A549 (cell line): ENCODE data around the gene BNC2. TPM values are rescaled to one million over a fixed set of nuclear protein-coding genes. Genes with fewer than 3 reads are reported as not detected.

Experiments
- ATAC-seq, 2 experiments: fragments of 200-7000 bp in 1 of 2; fragments of >200 bp in 1 of 2; cut with Nextera tagmentation in 1 of 2; cut with Tn5 transposase in 1 of 2; 3 replicates each; pipeline versions ENCODE4 v1.8.0 to v1.9.1; 2018 to 2020; ENCODE audit warnings: mild to moderate bottlenecking in 1 of 2, moderate library complexity in 1 of 2
- CTCF ChIA-PET: fragments of 300-600 bp; sonication (Branson Sonifier 250); formaldehyde crosslinking; extraction: SDS; loops from one replicate; lab custom pipeline; 2021; ENCODE audit warnings: antibody characterized with exemption, inconsistent platforms; lab: Yijun Ruan, JAX
- POLR2A ChIA-PET: fragments of 350-600 bp; formaldehyde crosslinking; extraction: SDS; loops from one replicate; lab custom pipeline; 2021; ENCODE audit warnings: antibody characterized with exemption, inconsistent platforms; lab: Yijun Ruan, JAX
- DNase-seq, 2 experiments: peaks; one replicate each; pipeline versions ENCODE4 v3.0.0 to v3.0.0-alpha.2; 2011 to 2016; ENCODE audit warnings: low read depth in 1 of 2, low spot score in 1 of 2
- FAIRE-seq: peaks from 2 replicates; lab custom pipeline; 2011; peaks lifted over from hg19 to GRCh38; lab: Jason Lieb, UNC
- H3K27ac ChIP-seq, 2 experiments: fragments of >200 bp; sonication (Bioruptor Twin); formaldehyde crosslinking; 3 replicates each; pipeline ENCODE4 v1.5.1; 2016 to 2017
- H3K4me1 ChIP-seq: fragments of >200 bp; sonication (Bioruptor Twin); formaldehyde crosslinking; 3 replicates; pipeline ENCODE4 v1.6.1; 2016
- H3K4me2 ChIP-seq: fragments of >200 bp; sonication (Bioruptor Twin); formaldehyde crosslinking; 3 replicates; pipeline ENCODE4 v1.6.1; 2016
- H3K4me3 ChIP-seq: fragments of >200 bp; sonication (Bioruptor Twin); formaldehyde crosslinking; 3 replicates; pipeline ENCODE4 v1.5.1; 2016
- H3K9me3 ChIP-seq: fragments of >200 bp; sonication (Bioruptor Twin); formaldehyde crosslinking; 3 replicates; pipeline ENCODE4 v1.6.1; 2016
- ATOH8 ChIP-seq: fragments of 250-450 bp; sonication (Bioruptor Pico); IDR thresholded peaks from 2 replicates; pipeline ENCODE4 v1.5.0; 2020; ENCODE audit warnings: low read depth, mild to moderate bottlenecking, moderate library complexity
- BCL3 ChIP-seq: fragments of >200 bp; sonication (Bioruptor Twin); formaldehyde crosslinking; IDR thresholded peaks from 3 replicates; pipeline ENCODE4 v1.6.1; 2016
- BHLHE40 ChIP-seq: IDR thresholded peaks from 2 replicates; pipeline ENCODE4 v1.6.1; 2012; ENCODE audit warnings: low read depth, low read length, inconsistent platforms
- CEBPB ChIP-seq, 2 experiments: fragments of >200 bp in 1 of 2; sonication (Bioruptor Twin) in 1 of 2; formaldehyde crosslinking in 1 of 2; IDR thresholded peaks; 2 replicates each; pipeline ENCODE4 v1.6.1; 2012 to 2016
- CTCF ChIP-seq: fragments of >200 bp; sonication (Bioruptor Twin); formaldehyde crosslinking; IDR thresholded peaks from 3 replicates; pipeline ENCODE4 v1.5.1; 2016
- EHMT2 ChIP-seq: fragments of 200-600 bp; sonication (generic); IDR thresholded peaks from 2 replicates; pipeline ENCODE4 v1.6.1; 2016; ENCODE audit warnings: antibody characterized with exemption, low read depth, mild to moderate bottlenecking, moderate library complexity
- ELK1 ChIP-seq: fragments of 150-350 bp; IDR thresholded peaks from 2 replicates; pipeline ENCODE4 v1.6.1; 2014; ENCODE audit warnings: low read depth, mild to moderate bottlenecking, low read length
- FOSL2 ChIP-seq, 2 experiments: fragments of 450-650 bp in 1 of 2; fragments of >200 bp in 1 of 2; sonication (Bioruptor Twin) in 1 of 2; formaldehyde crosslinking; IDR thresholded peaks; 2 replicates each; pipeline versions ENCODE4 v1.5.0 to v1.6.1; 2016 to 2020; ENCODE audit warnings: mild to moderate bottlenecking in 1 of 2, moderate library complexity in 1 of 2
- FOXS1 ChIP-seq: fragments of 250-450 bp; sonication (Bioruptor Pico); IDR thresholded peaks from 2 replicates; pipeline ENCODE4 v1.5.0; 2020; ENCODE audit warnings: mild to moderate bottlenecking, moderate library complexity
- HES2 ChIP-seq: fragments of >200 bp; sonication (Bioruptor Twin); formaldehyde crosslinking; IDR thresholded peaks from 2 replicates; pipeline ENCODE4 v1.6.1; 2016
- HOXA7 ChIP-seq: fragments of 250-450 bp; sonication (Bioruptor Pico); IDR thresholded peaks from 2 replicates; pipeline ENCODE4 v1.5.0; 2020; ENCODE audit warnings: mild to moderate bottlenecking, moderate library complexity
- KDM5A ChIP-seq: fragments of 200-600 bp; sonication (generic); IDR thresholded peaks from 2 replicates; pipeline ENCODE4 v1.6.1; 2016; ENCODE audit warnings: antibody characterized with exemption, mild to moderate bottlenecking
- MAX ChIP-seq: IDR thresholded peaks from 2 replicates; pipeline ENCODE4 v1.6.1; 2012
- NPAS2 ChIP-seq: fragments of 250-450 bp; sonication (Bioruptor Pico); IDR thresholded peaks from 2 replicates; pipeline ENCODE4 v1.8.0; 2022; ENCODE audit warnings: mild to moderate bottlenecking, moderate library complexity, borderline replicate concordance
- PBX3 ChIP-seq: IDR thresholded peaks from 2 replicates; pipeline ENCODE4 v1.6.1; 2012
- POLR2A ChIP-seq: IDR thresholded peaks from 2 replicates; pipeline ENCODE4 v1.6.1; 2012; ENCODE audit warnings: mild to moderate bottlenecking, low read length
- POLR2AphosphoS2 ChIP-seq: conservative IDR thresholded peaks from 2 replicates; pipeline ENCODE4 v1.6.1; 2012; ENCODE audit warnings: low read length, improper control_type of control experiment, inconsistent platforms
- RARB ChIP-seq: fragments of 250-450 bp; sonication (Bioruptor Pico); IDR thresholded peaks from 2 replicates; pipeline ENCODE4 v1.8.0; 2021; ENCODE audit warnings: mild to moderate bottlenecking, moderate library complexity
- REST ChIP-seq: fragments of 200-600 bp; sonication (generic); IDR thresholded peaks from 2 replicates; pipeline ENCODE4 v1.6.1; 2016; ENCODE audit warnings: antibody characterized with exemption, mild to moderate bottlenecking, moderate library complexity
- RNF2 ChIP-seq: fragments of 200-600 bp; sonication (generic); IDR thresholded peaks from 2 replicates; pipeline ENCODE4 v1.6.1; 2016; ENCODE audit warnings: low read depth, mild to moderate bottlenecking, antibody characterized with exemption, moderate library complexity, borderline replicate concordance
- SMC3 ChIP-seq: fragments of >200 bp; sonication (Bioruptor Twin); formaldehyde crosslinking; IDR thresholded peaks from 3 replicates; pipeline ENCODE4 v1.6.1; 2018; ENCODE audit warnings: inconsistent platforms
- USF2 ChIP-seq: fragments of 450-650 bp; IDR thresholded peaks from 2 replicates; pipeline ENCODE4 v1.6.1; 2014; ENCODE audit warnings: antibody characterized with exemption
- ZC3H11A ChIP-seq: fragments of 450-650 bp; IDR thresholded peaks from 2 replicates; pipeline ENCODE4 v1.6.1; 2014; ENCODE audit warnings: antibody characterized with exemption, mild to moderate bottlenecking
- ZSCAN20 ChIP-seq: fragments of 250-450 bp; sonication (Bioruptor Pico); IDR thresholded peaks from 2 replicates; pipeline ENCODE4 v1.8.0; 2022; ENCODE audit warnings: mild to moderate bottlenecking, moderate library complexity
- WGBS: methylation state at CpG from one replicate; pipeline ENCODE4 v1.1.6; 2017; ENCODE audit errors: missing lambda C conversion rate; 5-methylcytosine and 5-hydroxymethylcytosine counted together
- polyA plus RNA-seq, 4 experiments: library from polyadenylated mRNA; depleted of rRNA in 3 of 4; stranded (reverse); fragments of >200 nt; fragmentation: RNase III in 1 of 4; extraction: RNeasy Plus Mini Kit Qiagen cat#74134 plus additional on column Dnase treatment in 1 of 4; gene quantifications; 2 replicates in 3 of 4; 3 replicates in 1 of 4; pipeline ENCODE4 v1.2.3, GENCODE V29; 2011 to 2017

The BNC2 gene
- polyA plus RNA-seq, 2 of the 4 experiments (the other 2 are of a cell fraction): 6.2 to 7.5 TPM

GRCh38 chr9:16627967-16628366, 242.5 kb downstream of the BNC2 start:
- H3K4me1 ChIP-seq: peaks cover 30% of the 10 kb centered on the region
- CTCF ChIA-PET: interaction anchor here (0.5 to 1.2 kb wide), 2 partner anchors 8 to 402 kb away, joined by 3 read pairs; no protein-coding TSS in a partner anchor
- 92% methylated on average over 6 of the region's 6 CpGs for WGBS
- H3K9me3 ChIP-seq: no peaks in the 10 kb centered on the region
- no peak overlapping the region for H3K4me3 ChIP-seq
- no peak for FAIRE-seq
- ATAC-seq: no peak
- no peak for DNase-seq
- peak overlapping the region in 1 of 2 experiments; percentile 7; a peak in 2 of 6 replicates for H3K27ac ChIP-seq
- no peak for TF ChIP-seq CEBPB (IDR thresholded peaks at IDR 0.05)
- no peak for TF ChIP-seq ELK1
- TF ChIP-seq PBX3: no peak
- TF ChIP-seq KDM5A: no peak
- TF ChIP-seq EHMT2: no peak
- TF ChIP-seq HES2: no peak
- TF ChIP-seq BHLHE40: no peak
- H3K4me2 ChIP-seq: no peak overlapping the region
- POLR2A ChIA-PET: no interaction called here

- no peak overlapping the region for H3K4me2 ChIP-seq
- FAIRE-seq: no peak
Measured at GRCh38 chr9:16627521-16627920, 242.9 kb downstream of the BNC2 start.

More at GRCh38 chr9:16627521-16627920, 242.9 kb downstream of the BNC2 start:
- TF ChIP-seq USF2 (no peak), FOSL2 (IDR thresholded peaks at IDR 0.05) (no peak), FOSL2 (CRISPR knock-in tag; IDR thresholded peaks at IDR 0.05) (no peak), RARB (CRISPR knock-in tag) (no peak), MAX (no peak), HOXA7 (CRISPR knock-in tag) (no peak), ZC3H11A (no peak), NPAS2 (no peak), RNF2 (no peak), POLR2AphosphoS2 (no peak), BCL3 (no peak), CTCF (no peak), ATOH8 (CRISPR knock-in tag) (no peak), REST (no peak), ZSCAN20 (CRISPR knock-in tag) (no peak), POLR2A (no peak), FOXS1 (CRISPR knock-in tag) (no peak), SMC3 (no peak)
- Histone ChIP-seq H3K4me1 (peaks cover 30% of the 10 kb centered on the region), H3K9me3 (no peaks in the 10 kb centered on the region), H3K4me3 (no peak overlapping the region), H3K27ac (peak overlapping the region in 1 of 2 experiments; percentile 82; a peak in 1 of 6 replicates)
- ChIA-PET POLR2A (no interaction called here), CTCF (interaction anchor here (0.5 to 0.9 kb wide), 3 partner anchors 78 to 424 kb away, joined by 3 read pairs; no protein-coding TSS in a partner anchor)
- no peak for DNase-seq
- no peak for ATAC-seq
- WGBS: 96% methylated on average over 2 of the region's 2 CpGs
